Measurements from ENCODE around the gene CHD5. TPM values are rescaled to one million over a fixed set of nuclear protein-coding genes. Genes with fewer than 3 reads are reported as not detected.

CHD5 gene
- total RNA-seq, 3 donors from 2014 or later: 0.27 to 0.61 (median 0.34) TPM

DNA sequence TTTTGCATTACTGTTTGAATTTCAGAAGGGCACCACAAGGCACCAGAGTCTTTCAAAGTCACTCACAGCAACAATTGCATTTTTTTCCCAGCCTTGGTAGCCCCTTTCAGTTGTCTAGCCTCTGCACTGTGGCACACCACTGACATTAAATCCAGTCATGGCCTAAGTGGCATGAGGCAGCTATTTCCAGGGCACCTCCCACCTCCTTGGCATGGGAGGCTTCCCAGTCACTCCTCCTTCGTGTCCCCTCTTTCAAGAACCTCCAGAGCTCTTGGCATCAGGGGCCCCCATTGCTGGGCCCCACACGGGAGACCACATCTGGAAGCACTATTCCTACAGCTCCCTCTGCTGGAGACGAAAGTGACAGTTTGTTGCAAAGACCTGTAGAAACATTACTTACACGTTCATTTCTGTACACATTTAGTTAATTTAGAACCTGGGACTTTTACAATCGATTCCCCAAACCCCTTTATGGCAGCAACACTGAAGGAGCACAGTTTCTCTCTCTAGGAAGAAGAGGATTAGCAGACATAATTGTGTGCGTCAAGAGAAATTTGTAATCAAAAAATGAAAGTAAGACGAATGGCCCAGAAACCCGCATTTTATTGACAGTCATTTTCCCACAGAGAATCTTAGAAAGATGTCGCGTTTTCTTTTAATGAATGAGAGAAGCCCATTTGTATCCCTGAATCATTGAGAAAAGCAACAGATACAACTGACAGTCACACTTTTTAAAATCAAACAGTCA, 5.7 kb upstream of the CHD5 start:
- H3K4me1 Mint-ChIP-seq (ENCODE audit: low read depth): peaks cover 41% of the 10 kb centered on the region
- no peak overlapping the region for H3K4me3 Mint-ChIP-seq
- ATAC-seq (no peak), DNase-seq (no peak)
- H3K27me3 Mint-ChIP-seq (ENCODE audit: low read depth): peaks cover 11% of the 10 kb centered on the region
- peaks cover 29% of the 10 kb centered on the region for H3K36me3 Mint-ChIP-seq (ENCODE audit: insufficient read depth)
- H3K9me3 Mint-ChIP-seq: no peaks in the 10 kb centered on the region

DNA sequence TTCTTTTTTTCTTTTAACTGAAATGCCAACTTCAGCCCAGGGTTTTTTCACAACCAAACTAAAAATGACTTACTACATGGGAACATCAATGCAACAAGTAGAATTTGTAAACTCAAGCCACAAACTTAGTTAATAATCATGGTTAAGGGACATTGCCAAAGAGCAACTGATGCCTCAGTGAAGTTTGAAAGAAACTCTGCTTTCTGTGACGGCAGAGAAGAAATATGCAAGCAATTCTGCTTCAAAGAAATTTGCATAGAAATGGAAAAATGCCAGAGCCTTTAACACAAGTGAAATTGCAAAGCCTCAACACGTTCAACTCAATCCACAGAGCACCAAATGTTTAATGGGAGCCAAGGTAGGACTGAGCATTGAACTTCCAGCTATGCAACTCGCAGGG, 5.0 kb upstream of the CHD5 start:
- ATAC-seq (no peak), DNase-seq (no peak)
- Mint-ChIP-seq H3K27me3 (ENCODE audit: low read depth) (peaks cover 13% of the 10 kb centered on the region), H3K4me3 (no peak overlapping the region), H3K36me3 (ENCODE audit: insufficient read depth) (peaks cover 27% of the 10 kb centered on the region), H3K9me3 (no peaks in the 10 kb centered on the region), H3K4me1 (ENCODE audit: low read depth) (peaks cover 43% of the 10 kb centered on the region)

DNA sequence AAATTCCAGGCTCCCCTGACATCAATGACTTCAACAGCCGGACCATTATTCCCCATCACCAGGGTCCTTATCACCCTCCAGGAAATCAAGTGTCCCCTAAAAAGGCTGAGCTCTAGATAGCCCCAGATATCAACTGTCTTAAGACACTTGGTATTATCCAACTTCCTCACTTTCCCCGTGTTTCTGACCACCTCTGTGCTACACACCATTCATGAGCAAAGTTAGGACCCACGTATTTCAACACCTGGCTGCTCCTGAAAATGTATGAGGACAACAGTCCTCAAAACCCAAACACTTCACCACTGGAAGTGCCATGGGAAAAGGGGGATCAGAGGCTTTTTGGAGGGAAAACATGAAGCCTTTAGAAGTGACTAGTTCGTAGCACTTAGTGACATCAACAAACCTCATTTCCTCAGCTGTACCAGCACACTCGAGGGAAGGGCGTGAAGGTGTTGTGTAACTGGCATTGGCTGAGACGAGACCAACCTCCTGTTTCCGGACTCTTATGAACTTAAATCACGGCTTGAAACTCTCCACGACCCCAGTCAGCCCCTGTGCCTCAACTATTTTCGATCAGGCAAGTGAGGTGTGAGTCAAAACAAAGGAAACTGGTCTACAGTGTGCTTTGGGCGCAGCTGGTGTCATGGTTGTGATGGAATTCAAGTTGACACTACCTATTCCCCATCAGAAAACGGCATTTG, 4.1 kb upstream of the CHD5 start:
- H3K4me1 Mint-ChIP-seq (ENCODE audit: low read depth): peaks cover 40% of the 10 kb centered on the region
- H3K27me3 Mint-ChIP-seq (ENCODE audit: low read depth): peaks cover 13% of the 10 kb centered on the region

DNA sequence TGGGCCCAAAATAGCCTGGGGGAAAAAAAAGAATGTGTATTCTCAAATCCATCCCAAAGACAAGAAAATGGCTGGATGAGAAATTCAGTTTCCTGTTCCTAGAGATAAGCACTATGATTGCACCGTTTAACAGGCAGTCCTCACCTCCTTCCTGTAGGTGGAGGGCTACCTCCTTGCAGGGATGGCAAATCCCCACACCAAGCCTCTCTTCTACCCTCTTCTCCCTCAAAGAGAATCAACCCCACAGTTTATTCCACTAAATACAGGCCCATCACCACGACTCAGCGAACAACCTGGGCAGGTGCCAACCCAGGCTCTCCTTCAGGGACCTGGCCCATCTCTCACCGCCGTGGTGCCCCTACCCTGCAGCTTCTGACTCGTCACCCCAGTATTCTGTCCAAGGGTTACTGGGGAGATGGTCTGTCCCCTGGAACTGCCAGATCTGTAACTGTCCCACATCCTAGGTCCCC, 3.4 kb upstream of the CHD5 start:
- peaks cover 38% of the 10 kb centered on the region for H3K4me1 Mint-ChIP-seq (ENCODE audit: low read depth)
- H3K27me3 Mint-ChIP-seq (ENCODE audit: low read depth): peaks cover 19% of the 10 kb centered on the region
- ATAC-seq (peak; percentile 12 to 26), DNase-seq (no peak)
- no peak overlapping the region for H3K4me3 Mint-ChIP-seq
- H3K9me3 Mint-ChIP-seq: no peaks in the 10 kb centered on the region
- H3K36me3 Mint-ChIP-seq (ENCODE audit: insufficient read depth): peaks cover 19% of the 10 kb centered on the region

More for the DNA sequence above, 4.1 kb upstream of the CHD5 start:
- DNase-seq (no peak), ATAC-seq (no peak)
- peaks cover 23% of the 10 kb centered on the region for H3K36me3 Mint-ChIP-seq (ENCODE audit: insufficient read depth)
- no peak overlapping the region for H3K4me3 Mint-ChIP-seq
- no peaks in the 10 kb centered on the region for H3K9me3 Mint-ChIP-seq

DNA sequence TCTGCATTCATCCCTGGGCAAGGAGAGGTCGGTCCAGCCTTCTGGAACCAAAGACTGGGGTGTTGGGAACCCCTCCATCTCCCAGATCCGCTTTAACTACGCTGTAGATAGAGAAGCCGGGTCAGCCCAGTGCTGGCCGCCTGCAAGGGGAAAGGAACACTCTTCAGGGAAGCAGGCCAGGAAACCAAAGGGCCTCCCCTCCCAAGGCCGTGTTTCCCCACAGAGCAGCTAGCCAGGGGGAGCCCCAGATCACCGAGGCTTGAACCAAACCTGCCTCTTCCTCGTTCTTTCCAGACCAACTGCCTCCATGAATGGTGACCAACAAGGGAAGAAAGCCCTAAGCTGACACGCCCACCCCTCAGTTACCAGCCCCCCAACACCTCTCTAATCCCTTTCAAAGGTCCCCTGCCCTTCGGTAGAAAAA, 1.2 kb upstream of the CHD5 start:
- ATAC-seq (no peak), DNase-seq (no peak)
- Mint-ChIP-seq H3K9me3 (no peaks in the 10 kb centered on the region), H3K4me1 (ENCODE audit: low read depth) (peaks cover 40% of the 10 kb centered on the region), H3K27me3 (ENCODE audit: low read depth) (peaks cover 39% of the 10 kb centered on the region), H3K4me3 (peak overlapping the region; percentile 65), H3K36me3 (ENCODE audit: insufficient read depth) (peaks cover 13% of the 10 kb centered on the region)

DNA sequence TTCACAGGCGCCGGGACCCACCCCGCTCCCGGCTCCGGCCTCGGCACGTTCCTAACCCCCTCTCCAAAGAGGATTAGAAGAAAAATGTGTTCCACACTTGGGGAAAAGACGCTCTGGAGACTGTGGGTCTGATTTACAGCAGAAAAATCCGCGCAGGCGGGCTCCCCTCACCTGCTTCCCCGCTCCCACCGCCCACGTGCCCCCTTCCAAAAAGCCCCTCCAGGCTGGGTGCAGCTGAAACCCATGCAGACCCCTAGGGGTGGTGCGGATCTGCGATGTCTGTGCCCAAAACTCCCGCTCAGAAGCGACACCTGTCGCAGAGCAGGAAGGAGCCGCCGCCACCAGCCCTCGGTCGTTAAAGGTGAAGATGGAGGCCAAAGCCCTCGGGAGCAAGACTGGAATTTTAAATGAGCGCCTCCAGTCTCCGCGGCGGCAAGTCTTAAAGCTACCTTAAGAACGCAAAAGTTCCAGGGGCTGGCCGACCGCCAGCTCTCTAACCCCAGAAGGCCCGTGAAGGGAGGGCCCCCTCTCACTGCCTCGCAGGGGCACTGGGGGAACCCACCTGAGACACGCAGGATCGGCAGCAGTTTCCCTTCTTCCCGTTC, 688 bp upstream of the CHD5 start:
- H3K4me1 Mint-ChIP-seq (ENCODE audit: low read depth): peaks cover 38% of the 10 kb centered on the region
- H3K4me3 Mint-ChIP-seq: peak overlapping the region; percentile 65
- peak in 1 of 2 donors; percentile 20 for ATAC-seq
- peaks cover 41% of the 10 kb centered on the region for H3K27me3 Mint-ChIP-seq (ENCODE audit: low read depth)
- no peak for DNase-seq
- no peaks in the 10 kb centered on the region for H3K9me3 Mint-ChIP-seq
- peaks cover 9% of the 10 kb centered on the region for H3K36me3 Mint-ChIP-seq (ENCODE audit: insufficient read depth)

DNA sequence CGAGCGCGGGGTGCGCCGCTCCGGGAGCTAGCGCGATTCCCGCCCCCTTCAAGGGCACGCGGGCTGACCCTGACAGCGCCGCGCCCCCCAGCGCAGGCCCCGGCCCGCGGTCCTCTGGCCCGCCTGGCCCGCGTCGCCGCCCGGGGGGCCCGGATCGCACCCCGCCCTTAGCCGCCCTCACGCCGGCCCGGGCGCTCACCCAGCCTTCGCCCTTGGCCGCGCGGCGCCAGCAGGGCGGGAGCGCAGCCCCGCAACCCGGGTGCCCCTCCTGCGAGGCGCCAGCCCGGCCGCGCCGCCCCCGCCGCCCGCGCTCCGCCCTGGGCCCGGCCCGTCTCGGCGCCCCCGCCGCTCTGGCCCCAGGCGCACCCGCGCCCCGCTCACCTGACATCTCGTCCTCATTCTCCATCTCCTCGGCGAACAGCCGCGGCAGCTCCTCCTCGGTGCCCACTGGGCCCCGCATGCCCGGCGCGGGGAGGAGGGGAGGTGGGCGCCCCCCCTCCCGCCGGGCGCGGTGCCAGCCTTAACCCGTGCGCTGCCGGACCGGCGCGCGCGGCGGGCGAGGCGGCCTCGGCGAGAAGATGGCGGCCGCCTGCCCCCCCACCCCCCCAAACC, 451 bp downstream of the CHD5 start:
- H3K36me3 Mint-ChIP-seq (ENCODE audit: insufficient read depth): peaks cover 4% of the 10 kb centered on the region
- DNase-seq: no peak
- peaks cover 41% of the 10 kb centered on the region for H3K27me3 Mint-ChIP-seq (ENCODE audit: low read depth)
- H3K9me3 Mint-ChIP-seq: no peaks in the 10 kb centered on the region
- peaks cover 32% of the 10 kb centered on the region for H3K4me1 Mint-ChIP-seq (ENCODE audit: low read depth)
- no peak overlapping the region for H3K4me3 Mint-ChIP-seq
- ATAC-seq: peak in 1 of 2 donors; percentile 9

DNA sequence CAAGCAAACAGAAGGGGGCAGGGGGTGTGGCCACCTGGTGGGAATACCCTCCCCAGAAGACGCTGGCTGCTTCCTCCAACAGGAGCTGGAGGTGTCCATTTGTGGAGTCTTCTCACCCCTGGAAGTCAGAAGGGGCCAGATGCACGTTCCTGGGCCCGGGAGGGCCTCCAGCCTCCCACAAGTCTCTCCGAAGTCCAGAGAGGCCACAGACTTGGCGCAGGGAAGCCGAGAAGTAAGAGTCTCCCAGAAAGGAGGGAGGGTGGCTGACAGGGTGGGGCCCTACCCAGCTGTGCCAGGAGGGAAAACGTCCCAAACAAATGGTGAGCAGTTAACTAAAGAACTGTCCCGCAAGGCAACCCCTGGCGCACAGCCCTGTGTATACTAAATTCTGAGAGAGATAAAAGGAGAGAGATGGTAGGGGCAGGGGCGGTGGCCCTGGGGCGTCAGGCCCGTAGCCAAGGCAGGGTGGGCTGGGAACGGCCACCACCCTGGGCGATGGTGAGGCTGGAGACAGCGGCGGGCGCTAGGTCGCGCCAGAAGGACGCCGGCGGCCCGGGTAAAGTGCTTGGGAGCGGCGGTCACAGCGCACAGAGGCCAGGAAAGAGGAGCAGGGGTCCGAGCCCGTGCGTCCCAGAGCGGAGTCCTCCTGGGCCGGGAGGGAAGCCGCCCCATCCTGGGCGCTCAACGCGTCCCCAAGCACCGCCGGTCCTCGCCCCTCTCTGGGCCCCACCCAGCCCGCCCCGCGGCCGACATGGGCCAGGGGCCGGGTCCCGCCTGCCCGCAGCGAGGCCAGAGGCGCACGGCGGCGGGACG, 1.2 kb downstream of the CHD5 start:
- Mint-ChIP-seq H3K36me3 (ENCODE audit: insufficient read depth) (no peaks in the 10 kb centered on the region), H3K9me3 (no peaks in the 10 kb centered on the region), H3K4me3 (peak overlapping the region; percentile 65), H3K27me3 (ENCODE audit: low read depth) (peaks cover 41% of the 10 kb centered on the region), H3K4me1 (ENCODE audit: low read depth) (peaks cover 27% of the 10 kb centered on the region)
- DNase-seq: no peak
- ATAC-seq: peak in 1 of 2 donors; percentile 20

DNA sequence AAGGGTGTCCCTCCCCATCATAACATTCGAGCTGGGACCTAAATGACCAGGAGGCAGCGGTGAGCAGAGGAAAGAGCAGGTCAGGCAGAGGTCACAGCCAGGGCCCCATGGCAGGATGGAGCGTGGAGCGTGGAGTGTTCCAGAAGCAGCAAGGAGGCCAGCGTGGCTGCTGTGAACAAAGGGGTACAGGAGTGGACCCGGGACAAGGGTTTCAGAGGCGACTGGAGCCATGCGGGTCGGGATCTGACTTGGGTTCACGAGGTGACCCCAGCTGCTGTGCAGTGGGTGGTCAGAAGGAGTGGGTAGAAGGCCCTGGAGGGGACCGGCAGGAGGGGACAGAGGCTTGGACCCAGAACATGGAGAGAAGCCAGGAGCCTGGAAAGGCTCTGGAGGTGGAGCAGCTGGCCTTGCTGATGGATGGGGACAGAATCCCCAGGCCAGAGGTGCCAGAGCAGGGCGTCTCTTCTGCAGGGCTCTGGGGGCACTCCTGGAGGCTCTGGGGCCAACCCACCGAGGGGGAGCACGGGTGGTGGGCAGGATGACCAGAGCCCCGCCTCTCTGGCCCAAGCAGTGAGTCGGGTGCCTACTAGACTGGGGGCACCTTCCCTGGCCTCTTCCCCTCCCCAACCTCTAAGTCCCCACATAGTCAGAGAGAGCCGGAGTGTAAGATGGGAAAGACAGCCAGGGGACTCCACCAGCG, 2.3 kb downstream of the CHD5 start:
- H3K9me3 Mint-ChIP-seq: no peaks in the 10 kb centered on the region
- H3K4me3 Mint-ChIP-seq: no peak overlapping the region
- H3K36me3 Mint-ChIP-seq (ENCODE audit: insufficient read depth): no peaks in the 10 kb centered on the region
- peaks cover 23% of the 10 kb centered on the region for H3K4me1 Mint-ChIP-seq (ENCODE audit: low read depth)
- no peak for ATAC-seq
- H3K27me3 Mint-ChIP-seq (ENCODE audit: low read depth): peaks cover 41% of the 10 kb centered on the region
- no peak for DNase-seq

DNA sequence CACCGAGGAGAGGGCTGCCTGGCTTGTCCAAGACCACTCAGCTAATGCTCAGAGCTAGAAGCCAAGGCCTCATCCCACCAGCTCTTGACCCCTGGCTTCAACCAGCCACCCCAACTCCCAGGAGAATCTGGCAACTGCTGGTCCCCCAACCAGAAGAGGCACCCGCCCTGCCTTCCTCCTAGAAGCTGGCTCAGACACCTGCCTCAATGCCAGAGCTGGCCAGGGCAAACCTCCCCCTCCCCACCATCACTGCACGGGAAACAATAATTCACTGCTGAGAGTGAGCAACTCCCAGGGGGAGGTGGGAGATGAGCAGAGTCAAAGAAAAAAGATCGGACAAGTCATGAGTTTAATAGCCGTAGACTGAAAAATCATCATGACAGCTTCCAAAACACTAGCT, 3.3 kb downstream of the CHD5 start:
- Mint-ChIP-seq H3K4me3 (no peak overlapping the region), H3K36me3 (ENCODE audit: insufficient read depth) (no peaks in the 10 kb centered on the region), H3K4me1 (ENCODE audit: low read depth) (peaks cover 22% of the 10 kb centered on the region), H3K9me3 (no peaks in the 10 kb centered on the region), H3K27me3 (ENCODE audit: low read depth) (peaks cover 47% of the 10 kb centered on the region)
- DNase-seq (no peak), ATAC-seq (no peak)

DNA sequence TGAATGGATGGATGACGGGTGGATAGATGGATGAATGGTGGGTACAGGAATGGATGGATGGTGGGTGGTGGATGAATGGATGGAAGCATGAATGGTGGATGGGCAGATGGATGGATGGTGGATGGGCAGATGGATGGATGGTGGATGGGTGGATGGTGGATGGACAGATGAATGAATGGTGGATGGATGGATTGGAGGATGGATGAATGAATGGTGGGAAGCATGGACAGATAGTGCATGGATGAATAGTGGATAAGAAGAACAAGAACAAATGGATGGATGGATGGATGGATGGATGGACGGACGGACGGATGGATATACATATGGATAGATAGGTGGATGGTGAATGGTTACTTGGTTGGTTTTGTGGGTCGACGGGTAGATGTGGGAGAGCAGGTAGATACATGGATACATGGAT, 4.7 kb downstream of the CHD5 start:
- H3K27me3 Mint-ChIP-seq (ENCODE audit: low read depth): peaks cover 41% of the 10 kb centered on the region
- H3K36me3 Mint-ChIP-seq (ENCODE audit: insufficient read depth): no peaks in the 10 kb centered on the region
- H3K4me3 Mint-ChIP-seq: no peak overlapping the region
- peaks cover 10% of the 10 kb centered on the region for H3K4me1 Mint-ChIP-seq (ENCODE audit: low read depth)
- DNase-seq (no peak), ATAC-seq (no peak)
- no peaks in the 10 kb centered on the region for H3K9me3 Mint-ChIP-seq

DNA sequence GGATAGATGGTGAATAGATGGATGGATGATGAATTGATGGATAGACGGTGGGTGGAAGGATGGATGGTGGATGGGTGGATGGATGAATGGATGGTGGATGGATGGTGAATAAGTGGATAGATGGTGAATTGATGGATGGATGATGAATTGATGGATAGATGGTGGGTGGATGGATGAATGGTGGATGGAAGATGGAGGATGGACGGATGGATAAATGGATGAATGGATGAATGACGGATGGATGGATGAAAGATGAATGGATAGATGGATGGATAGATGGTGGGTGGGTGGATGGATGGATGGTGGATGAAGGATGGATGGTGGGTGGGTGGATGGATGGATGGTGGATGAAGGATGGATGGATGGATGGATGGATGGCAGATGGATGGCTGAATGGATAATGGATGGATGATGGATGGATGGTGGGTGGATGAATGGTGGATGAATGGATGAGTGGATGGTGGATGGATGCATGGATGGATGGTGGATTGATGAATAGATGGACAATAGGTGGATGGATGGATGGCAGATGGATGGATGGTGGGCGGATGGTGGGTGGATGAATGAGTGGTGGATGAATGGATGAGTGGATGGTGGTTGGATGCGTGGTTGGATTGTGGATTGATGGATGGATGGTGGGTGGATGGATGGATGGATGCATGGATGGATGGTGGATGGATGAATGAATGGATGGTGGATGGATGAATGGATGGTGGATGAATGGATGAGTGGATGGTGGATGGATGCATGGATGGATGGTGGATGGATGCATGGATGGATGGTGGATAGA, 5.3 kb downstream of the CHD5 start:
- no peaks in the 10 kb centered on the region for H3K9me3 Mint-ChIP-seq
- ATAC-seq (no peak), DNase-seq (no peak)
- no peaks in the 10 kb centered on the region for H3K36me3 Mint-ChIP-seq (ENCODE audit: insufficient read depth)
- H3K27me3 Mint-ChIP-seq (ENCODE audit: low read depth): peaks cover 41% of the 10 kb centered on the region
- H3K4me3 Mint-ChIP-seq: no peak overlapping the region
- H3K4me1 Mint-ChIP-seq (ENCODE audit: low read depth): peaks cover 10% of the 10 kb centered on the region

DNA sequence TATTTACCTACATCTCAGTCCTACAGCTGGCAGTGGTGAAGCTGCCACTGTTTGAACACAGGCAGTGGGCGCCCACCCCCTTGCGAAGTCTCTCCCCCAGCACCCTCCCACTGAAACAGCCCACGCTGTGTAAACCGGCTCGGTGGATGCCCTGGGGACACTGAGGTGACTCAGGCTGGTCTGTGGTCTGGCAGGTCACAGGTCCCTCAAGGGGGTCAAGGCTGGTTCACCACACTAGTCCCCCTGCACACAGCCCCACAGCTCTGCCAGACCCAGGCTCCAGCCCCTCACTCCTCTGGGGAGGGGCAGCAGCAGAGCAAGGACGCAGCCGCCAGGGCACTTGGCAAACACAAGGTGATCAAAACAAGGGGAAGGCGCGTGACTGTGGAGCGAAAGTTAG, 7.6 kb downstream of the CHD5 start:
- no peaks in the 10 kb centered on the region for H3K9me3 Mint-ChIP-seq
- peaks cover 2% of the 10 kb centered on the region for H3K4me1 Mint-ChIP-seq (ENCODE audit: low read depth)
- ATAC-seq: no peak
- H3K36me3 Mint-ChIP-seq (ENCODE audit: insufficient read depth): no peaks in the 10 kb centered on the region
- DNase-seq: no peak
- H3K27me3 Mint-ChIP-seq (ENCODE audit: low read depth): peaks cover 31% of the 10 kb centered on the region
- H3K4me3 Mint-ChIP-seq: no peak overlapping the region
